ENCODE data around the gene MYBPHL.
"Not testable (repeated sequence)": the region's sequence is repeated elsewhere in the genome, so short reads cannot be mapped to it uniquely, and the experiment has no call there.

The MYBPHL gene

DNA sequence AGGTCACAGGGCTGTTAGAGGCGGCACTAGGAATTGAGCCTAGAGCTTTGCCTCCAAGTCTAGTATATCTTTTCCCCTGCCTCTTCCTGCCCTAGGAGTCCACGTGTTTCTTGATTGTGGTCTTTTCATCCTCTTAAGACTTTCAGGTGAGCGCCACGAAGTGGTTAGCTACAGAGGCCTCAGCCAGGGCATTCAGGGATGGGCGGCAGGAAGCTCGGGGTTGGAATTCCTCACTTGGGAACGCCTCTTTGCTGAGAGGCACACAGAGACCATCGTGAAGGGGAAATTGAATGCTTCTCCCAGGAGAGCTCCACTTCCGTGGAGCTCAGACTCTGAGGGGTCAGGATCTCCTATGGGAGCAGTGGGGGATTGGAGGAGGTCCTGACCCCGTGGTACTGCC lies 820 bp downstream of the MYBPHL start:
- DNase-seq (ENCODE audit: low spot score), result not testable (repeated sequence)

DNA sequence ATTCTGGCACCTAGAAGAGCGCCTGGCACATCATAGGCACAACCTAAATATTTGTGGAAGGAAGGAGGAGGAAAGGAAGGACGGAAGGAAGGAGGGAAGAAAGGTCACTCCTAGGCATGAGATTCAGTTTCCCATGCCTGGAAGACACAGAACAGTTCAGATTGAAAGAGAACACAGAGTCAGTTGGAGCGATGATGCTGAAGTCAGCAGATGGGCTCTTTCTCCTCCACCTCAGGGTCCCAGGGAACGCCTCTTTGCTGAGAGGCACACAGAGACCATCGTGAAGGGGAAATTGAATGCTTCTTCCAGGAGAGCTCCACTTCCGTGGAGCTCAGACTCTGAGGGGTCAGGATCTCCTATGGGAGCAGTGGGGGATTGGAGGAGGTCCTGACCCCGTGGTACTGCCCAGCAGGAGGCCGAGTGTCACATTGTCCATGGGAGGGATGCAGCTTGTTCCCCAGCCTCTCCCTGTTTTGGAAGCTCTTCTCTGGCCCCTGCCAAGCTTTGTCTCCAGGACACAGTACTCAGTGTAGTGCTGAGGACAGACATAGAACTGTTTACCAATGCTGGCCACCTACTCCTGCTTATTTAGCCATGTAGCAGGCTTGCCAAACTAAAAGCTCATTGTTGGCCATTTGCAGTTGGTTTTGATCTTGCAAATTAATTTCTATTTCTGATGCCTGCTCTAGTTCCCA lies 2.4 kb downstream of the MYBPHL start:
- no peak for DNase-seq (ENCODE audit: low spot score)

DNA sequence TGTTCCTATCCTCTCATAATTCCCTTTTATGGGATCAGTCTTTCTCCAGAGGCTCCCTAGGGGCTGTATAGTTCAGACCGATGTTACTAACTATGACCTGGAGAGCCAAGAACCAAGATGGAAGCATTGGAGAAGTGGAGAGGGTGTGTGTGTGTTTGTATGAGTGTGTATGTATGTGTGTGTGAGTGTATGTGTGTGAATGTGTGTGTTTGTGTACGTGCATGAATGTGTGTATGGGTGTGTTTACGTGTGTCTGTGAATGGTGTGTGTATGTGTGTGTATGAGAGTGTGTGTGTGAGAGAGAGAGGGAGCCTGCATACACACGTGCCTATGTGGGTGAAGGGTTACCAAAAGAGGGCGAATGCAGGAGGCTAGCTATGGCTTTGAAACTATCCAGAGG lies 4.9 kb downstream of the MYBPHL start:
- no peak for DNase-seq (ENCODE audit: low spot score)

DNA sequence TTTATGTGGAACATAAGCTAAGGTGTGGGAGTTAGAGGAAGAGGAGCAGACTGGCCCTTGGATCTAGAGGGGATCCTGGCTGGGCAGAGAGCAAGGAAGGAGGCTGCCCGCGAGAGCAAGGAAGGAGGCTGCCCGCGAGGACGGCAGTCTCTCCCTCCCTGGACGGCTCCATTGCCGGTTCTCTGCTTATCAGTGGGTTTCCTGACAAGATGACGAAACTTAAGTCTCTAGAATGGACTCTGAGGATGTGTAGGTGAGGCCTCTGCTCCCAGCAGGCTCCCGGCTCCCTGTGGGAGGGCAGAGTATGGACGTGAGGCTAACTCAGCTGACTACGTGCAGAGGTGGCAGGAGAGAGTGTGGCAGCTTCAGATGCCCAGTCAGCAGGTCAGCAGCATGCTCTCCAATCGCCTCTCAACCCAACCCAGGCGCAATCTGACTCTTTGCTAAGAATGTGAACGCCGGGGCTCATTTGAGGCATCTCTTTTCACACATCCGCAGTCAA lies 6.1 kb downstream of the MYBPHL start:
- DNase-seq (ENCODE audit: low spot score), result no peak

DNA sequence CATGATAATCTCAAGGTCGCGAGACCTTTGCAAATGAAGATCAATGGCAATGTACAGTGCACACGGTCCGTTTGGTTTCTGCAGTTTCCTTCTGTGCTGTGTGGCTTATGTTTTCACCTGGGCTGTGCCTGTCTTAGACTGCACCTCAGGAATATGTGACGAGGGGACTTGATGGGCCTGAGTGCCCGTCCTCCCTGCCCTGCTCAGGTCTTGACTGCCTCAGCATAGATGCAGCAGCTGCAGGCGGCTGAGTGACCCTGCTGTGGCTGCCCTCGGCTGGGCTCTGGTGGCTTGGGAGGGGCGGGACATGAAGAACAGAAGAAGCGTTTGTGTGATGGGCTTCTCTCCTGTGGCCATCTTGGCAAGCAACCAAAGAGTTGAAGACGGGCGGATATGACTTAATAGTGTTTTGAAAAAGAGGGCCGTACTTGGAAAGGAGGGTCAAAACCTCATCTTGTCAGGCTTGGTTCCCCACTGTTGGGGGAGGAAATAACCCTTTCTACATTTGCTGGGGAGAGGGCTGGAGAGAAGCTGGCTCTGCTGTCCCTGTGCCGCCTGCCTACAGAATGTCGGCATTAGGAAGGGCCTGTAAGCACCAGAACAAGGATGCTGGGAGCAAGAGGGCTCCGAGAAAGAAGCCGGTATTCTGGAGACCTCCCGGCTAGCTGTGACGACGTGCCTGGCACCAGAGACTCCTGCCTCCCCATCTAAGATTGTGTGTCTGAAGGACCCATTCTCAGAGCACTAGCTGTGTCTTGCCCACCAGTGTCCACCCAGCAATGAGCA lies 7.1 kb downstream of the MYBPHL start:
- DNase-seq (ENCODE audit: low spot score), result no peak

DNA sequence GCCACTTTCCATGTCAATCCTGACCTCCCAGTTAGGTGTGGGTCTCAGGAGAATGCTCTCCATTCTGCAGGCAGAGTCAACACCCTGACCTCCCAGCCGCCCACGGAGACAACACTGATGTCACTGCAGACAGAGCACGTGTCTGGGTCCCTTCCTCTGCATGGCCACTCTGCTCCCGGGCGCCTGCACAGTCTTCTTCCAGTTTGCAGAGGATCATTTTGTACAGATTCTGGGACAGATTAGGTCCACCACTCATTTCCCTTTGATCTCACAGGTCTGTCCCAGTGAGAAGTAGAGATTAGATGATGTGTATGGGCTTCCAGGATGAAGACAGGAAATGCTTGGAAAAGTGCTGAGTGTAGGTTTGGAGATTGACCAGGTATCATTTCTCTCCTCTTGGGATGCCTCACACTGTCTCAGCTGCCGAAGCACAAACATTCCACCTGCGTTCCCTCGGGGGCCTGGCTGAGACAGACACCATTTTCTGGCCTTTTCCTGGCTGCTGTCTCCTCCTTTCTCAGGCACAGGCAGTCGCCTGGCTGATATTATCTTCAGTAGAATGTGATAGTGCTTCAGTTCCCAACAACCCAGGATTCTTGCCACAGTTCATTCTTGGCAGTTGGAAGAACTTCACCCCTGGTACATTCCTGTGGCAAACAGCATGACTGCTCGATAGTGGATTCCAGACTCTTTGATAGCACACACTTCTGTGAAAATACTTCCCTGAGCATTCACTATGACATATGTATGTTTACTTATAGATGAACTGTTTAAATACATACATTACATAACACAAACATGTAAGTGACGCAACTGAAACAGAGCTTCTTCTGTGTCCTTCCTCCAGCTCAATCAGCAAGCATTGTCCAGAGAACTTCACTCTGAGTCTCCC lies 7.9 kb downstream of the MYBPHL start:
- DNase-seq (ENCODE audit: low spot score), result no peak

DNA sequence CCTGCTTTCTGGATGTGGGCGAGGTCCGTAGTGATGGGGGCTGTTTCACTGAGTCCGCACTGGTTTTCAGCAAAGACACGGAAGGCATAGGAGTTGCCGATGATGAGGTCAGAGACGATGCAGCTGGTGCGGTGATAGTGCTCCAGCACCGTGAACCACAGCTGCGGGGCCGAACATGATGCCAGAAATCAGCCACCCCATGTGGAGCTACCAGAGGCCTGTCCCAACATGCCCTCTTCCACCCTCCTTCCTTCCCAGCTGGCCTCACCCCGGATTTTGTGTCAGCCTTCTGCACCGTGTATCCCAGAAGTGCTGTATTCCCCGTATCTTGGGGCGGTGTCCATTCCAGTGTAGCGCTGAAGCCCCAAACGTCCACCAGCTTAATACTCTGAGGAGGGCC lies 10.0 kb downstream of the MYBPHL start:
- DNase-seq (ENCODE audit: low spot score), result no peak

DNA sequence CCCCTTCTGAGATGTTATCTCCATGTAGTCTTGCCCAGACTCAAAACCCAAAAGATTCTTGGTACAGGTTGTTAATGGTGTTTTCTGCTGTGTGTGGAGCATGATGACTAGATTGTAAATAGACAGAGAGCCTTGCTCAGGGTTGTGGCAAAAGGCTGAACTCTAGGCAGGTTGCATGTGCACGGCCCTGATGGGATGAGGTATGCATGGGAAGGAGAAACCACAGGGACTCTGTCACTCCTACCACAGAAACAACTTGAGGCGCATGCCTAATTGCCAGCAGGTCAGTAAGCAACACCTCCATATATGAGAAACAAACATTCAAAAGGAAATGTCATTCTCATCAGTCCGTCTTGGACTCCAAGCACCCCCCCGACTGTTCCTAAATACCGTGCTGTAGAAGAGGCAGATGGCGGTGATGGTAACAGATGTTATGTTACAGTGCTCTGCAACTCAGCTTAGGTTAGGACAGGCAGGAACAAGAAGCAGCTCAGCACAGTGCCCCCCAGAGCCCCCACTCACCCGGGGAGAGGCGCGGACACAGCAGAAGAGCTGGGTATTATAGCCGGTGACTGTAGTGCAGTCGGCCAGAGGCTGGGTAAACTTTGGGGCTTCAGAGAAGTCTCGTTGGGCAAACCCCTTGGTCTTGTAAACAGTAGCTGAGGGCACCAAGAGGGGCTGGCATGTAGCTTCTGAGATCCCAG lies 10.9 kb downstream of the MYBPHL start:
- no peak for DNase-seq (ENCODE audit: low spot score)

DNA sequence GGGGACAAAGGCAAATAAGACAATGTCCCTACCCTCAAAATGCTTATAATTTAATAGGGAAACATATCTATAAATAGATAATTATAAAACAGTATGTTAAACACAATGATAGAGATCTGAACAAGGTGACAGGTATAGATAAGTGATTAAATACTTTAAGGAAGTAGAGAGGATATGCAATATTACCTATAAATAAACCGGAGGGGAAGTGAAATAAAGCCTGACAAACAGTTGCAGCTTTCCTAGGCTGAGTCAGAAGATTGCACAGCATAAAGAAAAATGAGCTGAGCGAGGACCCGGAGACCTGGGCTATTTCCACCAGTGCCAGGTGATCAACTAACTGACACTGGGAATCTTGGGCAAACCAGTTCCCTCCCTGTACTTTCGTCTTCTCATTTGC lies 12.3 kb downstream of the MYBPHL start:
- no peak for DNase-seq (ENCODE audit: low spot score)

DNA sequence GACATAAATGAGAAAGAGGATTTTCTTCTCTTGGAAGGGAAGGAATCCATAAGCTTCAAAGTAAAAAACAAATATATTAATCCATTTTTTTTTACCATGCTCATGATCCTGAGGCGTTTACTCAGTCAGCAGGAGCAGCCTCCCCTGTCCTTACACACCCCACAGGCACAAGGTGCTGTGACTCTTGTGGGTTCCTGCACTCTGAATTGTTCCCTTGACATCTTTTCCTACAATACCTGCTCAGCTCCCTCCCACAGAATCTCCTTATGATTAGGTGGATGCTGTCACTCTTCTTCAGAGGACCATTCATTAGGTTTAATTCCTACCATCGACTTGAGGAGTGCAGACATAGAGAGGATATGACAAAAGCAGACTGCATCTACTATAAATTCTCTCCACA lies 13.8 kb downstream of the MYBPHL start:
- no peak for DNase-seq (ENCODE audit: low spot score)

DNA sequence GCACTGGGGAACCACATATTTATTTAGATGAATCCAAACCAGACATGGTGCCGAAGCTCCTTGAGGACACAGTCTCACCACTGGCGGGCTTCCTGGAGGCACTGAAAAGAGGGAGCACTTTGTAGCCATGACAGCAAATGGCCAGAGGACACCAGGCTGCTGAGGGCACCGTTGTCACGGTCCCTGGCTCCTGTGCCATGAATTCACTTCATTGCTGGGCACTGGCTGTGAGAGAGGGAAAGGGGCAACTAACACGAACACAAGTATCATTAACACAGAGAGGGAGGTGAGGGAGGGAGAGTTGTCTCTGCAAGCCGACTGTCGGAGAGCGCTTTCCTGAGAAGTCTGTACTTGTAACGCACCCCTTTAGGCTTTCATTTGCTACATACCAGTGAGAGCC lies 14.4 kb downstream of the MYBPHL start:
- no peak for DNase-seq (ENCODE audit: low spot score)

DNA sequence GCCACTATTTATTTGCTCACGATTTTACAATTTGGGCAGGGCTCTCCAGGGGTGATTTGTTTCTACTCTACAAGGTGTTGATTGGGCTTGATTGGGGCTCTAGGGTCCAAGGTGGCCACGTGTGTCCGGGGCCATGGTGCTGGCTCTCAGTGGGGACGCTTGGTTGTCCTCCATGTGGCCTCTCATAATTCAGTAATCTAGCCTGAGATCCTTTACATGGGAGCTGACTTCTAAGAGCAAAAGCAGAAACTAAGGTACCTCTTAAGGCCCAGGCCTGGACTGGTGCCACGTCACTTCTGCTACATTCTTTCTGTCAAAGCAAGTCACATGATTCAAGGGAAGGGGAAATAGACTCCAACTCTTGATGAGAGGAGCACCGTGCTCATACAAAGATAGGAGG lies 15.8 kb downstream of the MYBPHL start:
- no peak for DNase-seq (ENCODE audit: low spot score)

DNA sequence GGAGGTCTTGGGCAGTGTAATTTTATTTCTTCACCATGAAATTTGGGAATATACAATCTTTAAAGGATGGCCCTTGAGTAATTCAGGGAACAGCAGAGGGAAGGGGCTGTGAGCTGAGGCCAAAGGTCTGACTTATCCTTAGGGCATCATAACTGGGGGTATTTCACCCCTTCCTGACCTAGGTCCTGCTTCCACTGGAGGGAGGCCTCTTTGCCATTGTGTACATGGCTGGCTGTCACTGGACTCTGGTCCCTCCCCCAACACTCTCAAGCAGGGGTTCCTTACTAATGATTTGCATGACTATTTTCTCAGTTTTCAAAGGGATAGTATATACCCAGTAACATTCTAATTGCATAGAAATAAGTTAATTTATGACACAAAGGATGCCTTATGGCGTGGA lies 16.7 kb downstream of the MYBPHL start:
- DNase-seq (ENCODE audit: low spot score), result no peak

DNA sequence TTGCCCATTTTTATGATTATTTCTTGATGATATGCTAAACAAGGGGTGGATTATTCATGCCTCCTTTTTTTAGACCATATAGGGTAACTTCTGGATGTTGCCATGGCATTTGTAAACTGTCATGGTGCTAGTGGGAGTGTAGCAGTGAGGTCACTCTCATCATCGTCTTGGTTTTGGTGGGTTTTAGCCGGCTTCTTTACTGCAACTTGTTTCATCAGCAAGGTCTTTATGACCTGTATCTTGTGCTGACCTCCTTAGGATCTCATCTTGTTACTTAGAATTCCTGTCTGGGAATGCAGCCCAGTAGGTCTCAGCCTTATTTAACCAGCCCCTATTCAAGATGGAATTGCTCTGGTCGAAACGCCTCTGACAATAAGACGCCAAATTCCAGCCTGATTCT lies 20.0 kb downstream of the MYBPHL start:
- not testable (repeated sequence) for DNase-seq (ENCODE audit: low spot score)

DNA sequence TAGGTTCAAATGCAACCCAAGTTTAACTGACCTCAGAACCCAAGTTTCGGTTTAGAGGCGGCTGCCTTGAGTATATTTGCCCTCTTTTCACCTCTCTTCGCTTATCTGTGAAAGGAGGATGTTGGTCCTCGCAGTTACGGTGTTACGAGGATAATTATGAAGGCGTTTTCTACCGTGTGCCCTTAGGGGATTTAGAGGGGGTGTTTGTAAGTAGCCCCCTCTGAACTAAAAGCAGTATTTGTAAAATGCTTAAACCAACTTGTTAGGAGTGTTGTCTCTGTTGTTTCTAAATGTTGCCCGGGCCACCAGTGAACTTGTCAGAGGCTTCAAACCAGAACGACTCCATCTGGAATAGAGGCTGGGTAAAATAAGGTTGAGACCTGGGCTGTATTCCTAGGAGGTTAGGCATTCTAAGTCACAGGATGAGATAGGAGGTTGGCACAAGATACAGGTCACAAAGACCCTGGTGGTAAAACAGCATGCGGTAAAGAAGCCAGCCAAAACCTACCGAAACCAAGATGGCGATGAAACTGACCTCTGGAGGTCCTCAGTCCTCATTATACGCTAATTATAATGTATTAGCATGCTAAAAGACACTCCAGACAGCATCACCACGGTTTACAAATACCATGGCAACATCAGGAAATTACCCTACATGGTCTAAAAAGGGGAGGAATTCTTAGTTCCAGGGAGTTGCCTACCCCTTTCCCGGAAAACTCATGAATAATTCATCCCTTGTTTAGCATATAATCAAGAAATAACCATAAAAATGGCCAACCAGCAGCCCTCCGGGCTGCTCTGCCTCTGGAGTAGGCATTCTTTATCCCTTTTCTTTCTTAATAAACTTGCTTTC lies 22.8 kb downstream of the MYBPHL start:
- no peak for DNase-seq (ENCODE audit: low spot score)

DNA sequence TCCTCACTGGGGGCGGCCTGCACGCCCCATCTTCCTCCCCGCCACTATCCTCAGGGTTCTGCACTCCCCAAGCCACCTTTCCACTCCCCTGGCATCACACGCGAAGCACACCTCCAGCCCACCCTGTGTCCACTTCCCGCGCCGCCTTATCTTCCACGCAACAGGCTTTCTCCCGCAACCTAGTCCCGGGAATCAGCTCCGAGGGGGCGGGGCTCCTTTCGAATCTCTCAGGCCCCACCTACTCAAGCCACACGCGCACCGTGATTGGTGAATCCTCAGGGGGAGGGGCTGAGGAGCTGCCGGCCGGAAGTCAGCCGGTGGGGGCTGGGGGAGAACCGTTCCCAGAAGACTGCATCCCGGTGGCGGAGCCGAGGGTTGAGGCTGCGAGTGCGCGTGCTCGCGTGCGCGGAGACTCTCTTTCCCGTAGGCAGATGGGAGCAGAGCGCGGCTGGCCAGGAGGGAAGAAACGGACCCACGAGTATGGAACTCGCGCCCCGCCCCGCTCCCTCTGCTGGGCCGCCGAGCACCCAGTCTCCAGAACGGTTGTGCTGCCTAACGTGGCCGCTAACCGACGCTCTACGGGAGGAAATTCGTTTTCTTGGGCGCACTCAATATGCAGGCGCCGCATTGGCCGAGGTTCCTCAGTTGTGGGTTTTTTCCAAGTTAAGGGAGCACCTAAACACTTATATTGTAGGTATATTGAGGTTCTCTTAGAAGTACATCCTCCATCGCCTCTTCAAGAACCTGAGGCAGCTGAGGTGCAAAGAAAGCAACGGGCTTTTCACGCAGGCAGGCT lies 23.7 kb downstream of the MYBPHL start, which contains the start of gene PSRC1:
Gene PSRC1, minus strand, starts transcription at position 194 of the 796 bp plus-strand sequence.
- peak; percentile 90 for DNase-seq (ENCODE audit: low spot score)

DNA sequence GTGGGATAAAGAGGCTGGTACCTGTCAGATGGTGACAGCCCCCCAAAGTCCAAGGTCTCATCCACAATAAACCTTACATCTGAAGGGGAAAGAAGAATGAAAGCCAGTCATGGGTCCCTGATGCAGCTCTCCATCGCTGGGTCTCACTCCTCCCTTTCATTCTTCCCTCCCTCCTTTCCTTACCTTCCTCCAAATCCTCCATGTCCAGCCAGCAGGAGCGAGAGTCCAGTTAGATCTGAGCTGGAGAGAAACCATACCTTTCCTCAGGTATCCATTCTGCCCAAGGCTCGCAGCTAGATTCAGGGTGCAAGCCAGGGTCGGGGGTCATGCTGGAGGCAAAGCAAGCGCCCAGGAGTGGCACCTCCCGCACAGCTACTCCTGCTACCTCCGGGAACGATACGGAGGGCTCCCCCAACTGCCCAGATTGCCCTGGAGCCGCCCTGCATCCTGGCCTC lies 24.3 kb downstream of the MYBPHL start:
- DNase-seq (ENCODE audit: low spot score), result no peak

DNA sequence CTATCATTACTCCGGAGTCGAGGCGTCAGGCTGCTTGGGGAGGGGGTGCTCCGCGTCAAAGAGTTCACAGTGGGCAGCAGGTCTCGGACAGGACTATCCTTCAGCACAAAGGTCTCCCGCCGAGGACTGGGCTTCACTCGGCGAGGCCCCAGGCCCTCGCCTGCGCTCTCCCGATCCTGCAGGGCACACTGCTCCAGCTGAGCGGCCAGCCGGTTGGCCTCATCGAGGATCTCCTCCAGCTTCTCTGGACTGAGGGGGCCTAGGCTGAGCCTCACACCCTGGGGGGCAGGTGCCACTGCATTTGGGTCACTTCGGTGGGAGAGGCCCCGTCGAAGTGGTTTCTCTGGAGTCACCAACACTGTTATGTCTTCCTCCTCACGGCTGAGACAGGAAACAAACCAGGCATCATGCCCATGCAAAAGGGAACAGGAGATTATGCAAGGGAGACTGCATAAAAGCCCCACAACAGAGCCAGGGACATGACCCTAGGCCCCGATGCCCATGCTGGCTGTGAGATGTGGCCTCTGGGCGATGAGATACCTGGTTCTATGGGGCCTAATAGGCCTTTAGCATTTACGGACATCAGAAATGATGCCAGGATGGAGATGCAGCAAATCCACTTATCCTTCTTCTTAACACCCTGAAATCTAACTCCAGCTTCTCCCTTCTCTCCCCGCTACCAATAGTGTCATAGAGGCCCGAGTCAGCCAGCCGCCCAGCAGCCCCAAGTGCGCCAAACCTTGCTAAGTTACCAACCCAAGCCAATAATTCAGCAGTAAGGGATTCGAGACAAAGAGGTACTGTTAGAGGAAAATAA lies 24.9 kb downstream of the MYBPHL start:
- no peak for DNase-seq (ENCODE audit: low spot score)

DNA sequence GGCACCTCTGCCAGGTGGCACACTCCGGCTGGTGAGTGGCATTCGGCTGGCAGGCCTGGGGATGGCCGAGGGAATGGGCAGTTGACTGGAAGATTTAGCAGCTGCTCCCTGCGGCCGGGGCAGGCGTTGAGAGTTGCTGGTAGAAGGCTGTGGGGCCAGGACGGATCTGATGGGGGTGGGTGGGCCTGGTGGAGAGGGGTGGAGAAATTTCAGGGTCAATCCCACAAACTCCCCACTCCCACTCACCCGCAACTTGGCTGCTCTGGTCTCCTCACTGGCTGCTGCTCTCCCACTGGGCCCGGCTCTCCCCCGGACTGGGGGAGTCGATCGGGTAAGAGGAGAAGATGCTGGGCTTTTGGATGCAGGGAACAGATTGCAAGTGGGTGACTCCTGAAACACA lies 25.9 kb downstream of the MYBPHL start:
- no peak for DNase-seq (ENCODE audit: low spot score)

Measured in CD4-positive, alpha-beta T cell treated with Interleukin-15 for 4 hours (primary cell).